Neural progenitor cell (in vitro differentiated cells): ENCODE measurements around the gene UGT1A7. TPM values are rescaled to one million over a fixed set of nuclear protein-coding genes. Genes with fewer than 3 reads are reported as not detected.

Experiments used
- DNase-seq: peaks from one replicate; pipeline ENCODE4 v3.0.0-alpha.2; 2016; ENCODE audit warnings: low spot score
- H2AFZ ChIP-seq: fragments of 200-600 bp; sonication (generic); replicated peaks from 2 replicates; pipeline ENCODE4 v1.6.1; 2016; ENCODE audit warnings: antibody characterized with exemption
- H3F3A ChIP-seq: fragments of 200-600 bp; sonication (generic); 2 replicates; pipeline ENCODE4 v1.6.1; 2016; ENCODE audit warnings: antibody characterized with exemption, low read depth
- H3K27ac ChIP-seq: fragments of 200-600 bp; sonication (generic); 2 replicates; pipeline ENCODE4 v1.5.1; 2016; ENCODE audit warnings: mild to moderate bottlenecking
- H3K27me3 ChIP-seq: fragments of 200-600 bp; sonication (generic); 2 replicates; pipeline ENCODE4 v1.6.1; 2016; ENCODE audit warnings: mild to moderate bottlenecking, moderate library complexity
- H3K36me3 ChIP-seq: fragments of 200-600 bp; sonication (generic); 2 replicates; pipeline ENCODE4 v1.5.1; 2016
- H3K4me1 ChIP-seq: fragments of 200-600 bp; sonication (generic); 2 replicates; pipeline ENCODE4 v1.6.1; 2016; ENCODE audit warnings: mixed run types
- H3K4me2 ChIP-seq: fragments of 200-600 bp; sonication (generic); 2 replicates; pipeline ENCODE4 v1.6.1; 2016
- H3K4me3 ChIP-seq: fragments of 200-600 bp; sonication (generic); 2 replicates; pipeline ENCODE4 v1.5.1; 2016
- H3K79me2 ChIP-seq: fragments of 200-600 bp; sonication (generic); 2 replicates; pipeline ENCODE4 v1.6.1; 2016; ENCODE audit warnings: low read depth
- H3K9ac ChIP-seq: fragments of 200-600 bp; sonication (generic); 2 replicates; pipeline ENCODE4 v1.6.1; 2016
- H3K9me3 ChIP-seq: fragments of 200-600 bp; sonication (generic); 2 replicates; pipeline ENCODE4 v1.5.1; 2016; ENCODE audit warnings: low read depth
- H4K20me1 ChIP-seq: fragments of 200-600 bp; sonication (generic); 2 replicates; pipeline ENCODE4 v1.6.1; 2016; ENCODE audit warnings: low read depth
- H3K27ac Mint-ChIP-seq: 3 replicates; pipeline ENCODE4 v1.8.0; 2021; ENCODE audit warnings: mixed read lengths
- H3K27me3 Mint-ChIP-seq: 2 replicates; pipeline ENCODE4 v1.8.0; 2022; ENCODE audit warnings: low read depth, mild to moderate bottlenecking, inconsistent platforms, moderate library complexity, mixed read lengths; ENCODE audit not compliant: insufficient read depth
- H3K36me3 Mint-ChIP-seq: 3 replicates; pipeline ENCODE4 v1.8.0; 2021; ENCODE audit warnings: mixed read lengths
- H3K4me1 Mint-ChIP-seq: 3 replicates; pipeline ENCODE4 v1.8.0; 2021; ENCODE audit warnings: mixed read lengths
- H3K4me3 Mint-ChIP-seq: 3 replicates; pipeline ENCODE4 v1.8.0; 2021; ENCODE audit warnings: mild to moderate bottlenecking, moderate library complexity, mixed read lengths
- H3K9me3 Mint-ChIP-seq: 3 replicates; pipeline ENCODE4 v1.8.0; 2020; ENCODE audit warnings: mixed read lengths
- CTCF ChIP-seq: fragments of 200-600 bp; sonication (generic); IDR thresholded peaks from 2 replicates; pipeline ENCODE4 v1.5.1; 2017; ENCODE audit warnings: antibody characterized with exemption, mild to moderate bottlenecking
- EZH2 ChIP-seq: fragments of 200-600 bp; sonication (generic); IDR thresholded peaks from 2 replicates; pipeline ENCODE4 v1.6.1; 2017; ENCODE audit warnings: antibody characterized with exemption, mild to moderate bottlenecking, moderate library complexity
- EZH2phosphoT487 ChIP-seq: fragments of 200-600 bp; sonication (generic); IDR thresholded peaks from 2 replicates; pipeline ENCODE4 v1.6.1; 2017; ENCODE audit warnings: antibody characterized with exemption
- total RNA-seq: library from RNA; depleted of rRNA; stranded (reverse); fragments of >200 nt; gene quantifications from 2 replicates; pipeline ENCODE4 v1.2.3, GENCODE V29; 2015; ENCODE audit warnings: low replicate concordance

UGT1A7 gene
- total RNA-seq, 1 donor from 2014 or later = not detected

- TF ChIP-seq CTCF (no peak), EZH2phosphoT487 (no peak), EZH2 (no peak)
Measured at GRCh38 chr2:233705911-233706506, 24.3 kb downstream of the UGT1A7 start.

GRCh38 chr2:233706720-233707119 lies 25.0 kb downstream of the UGT1A7 start:
- Mint-ChIP-seq H3K27ac (no peak overlapping the region), H3K36me3 (no peaks in the 10 kb centered on the region), H3K4me1 (no peaks in the 10 kb centered on the region), H3K4me3 (no peak overlapping the region), H3K27me3 (peaks cover 3% of the 10 kb centered on the region), H3K9me3 (peaks cover 3% of the 10 kb centered on the region)
- no peak overlapping the region for H3K9ac ChIP-seq
- DNase-seq = no peak
- no peaks in the 10 kb centered on the region for H3K4me1 ChIP-seq
- TF ChIP-seq EZH2phosphoT487 = no peak
- TF ChIP-seq EZH2 = no peak
- TF ChIP-seq CTCF = no peak
- H3K4me3 ChIP-seq = no peak overlapping the region
- no peaks in the 10 kb centered on the region for H3K9me3 ChIP-seq
- H3F3A ChIP-seq = no peaks in the 10 kb centered on the region
- no peaks in the 10 kb centered on the region for H3K36me3 ChIP-seq
- H4K20me1 ChIP-seq = no peaks in the 10 kb centered on the region
- H3K27me3 ChIP-seq = no peaks in the 10 kb centered on the region
- no peak overlapping the region for H2AFZ ChIP-seq
- H3K79me2 ChIP-seq = no peaks in the 10 kb centered on the region
- H3K27ac ChIP-seq = no peak overlapping the region
- H3K4me2 ChIP-seq = no peak overlapping the region

More at GRCh38 chr2:233705911-233706506, 24.3 kb downstream of the UGT1A7 start:
- Histone ChIP-seq H3K27ac (no peak overlapping the region), H3K27me3 (no peaks in the 10 kb centered on the region), H4K20me1 (no peaks in the 10 kb centered on the region), H3K4me3 (no peak overlapping the region), H3K9me3 (no peaks in the 10 kb centered on the region), H3K9ac (no peak overlapping the region), H3K79me2 (no peaks in the 10 kb centered on the region), H2AFZ (no peak overlapping the region), H3F3A (no peaks in the 10 kb centered on the region), H3K4me2 (no peak overlapping the region), H3K36me3 (no peaks in the 10 kb centered on the region), H3K4me1 (no peaks in the 10 kb centered on the region)
- H3K36me3 Mint-ChIP-seq = no peaks in the 10 kb centered on the region
- H3K4me3 Mint-ChIP-seq = no peak overlapping the region
- no peak for DNase-seq
- H3K9me3 Mint-ChIP-seq = peaks cover 6% of the 10 kb centered on the region
- H3K27ac Mint-ChIP-seq = no peak overlapping the region
- peaks cover 3% of the 10 kb centered on the region for H3K27me3 Mint-ChIP-seq
- H3K4me1 Mint-ChIP-seq = no peaks in the 10 kb centered on the region

GRCh38 chr2:233707940-233708644 lies 26.4 kb downstream of the UGT1A7 start:
- H3K4me3 Mint-ChIP-seq = no peak overlapping the region
- H3K27ac Mint-ChIP-seq = no peak overlapping the region
- no peak overlapping the region for H2AFZ ChIP-seq
- no peaks in the 10 kb centered on the region for H3K4me1 Mint-ChIP-seq
- no peaks in the 10 kb centered on the region for H3K4me1 ChIP-seq
- no peak for TF ChIP-seq EZH2phosphoT487
- TF ChIP-seq EZH2 = no peak
- no peak for TF ChIP-seq CTCF
- no peak for DNase-seq
- no peaks in the 10 kb centered on the region for H3K9me3 ChIP-seq
- no peak overlapping the region for H3K27ac ChIP-seq
- no peaks in the 10 kb centered on the region for H3K36me3 ChIP-seq
- H3K27me3 ChIP-seq = no peaks in the 10 kb centered on the region
- peaks cover 2% of the 10 kb centered on the region for H3K9me3 Mint-ChIP-seq
- no peaks in the 10 kb centered on the region for H3K27me3 Mint-ChIP-seq
- no peaks in the 10 kb centered on the region for H3F3A ChIP-seq
- no peak overlapping the region for H3K9ac ChIP-seq
- no peaks in the 10 kb centered on the region for H3K79me2 ChIP-seq
- H3K4me2 ChIP-seq = no peak overlapping the region
- no peaks in the 10 kb centered on the region for H4K20me1 ChIP-seq
- H3K4me3 ChIP-seq = no peak overlapping the region
- H3K36me3 Mint-ChIP-seq = no peaks in the 10 kb centered on the region
